Activated CD8-positive, alpha-beta memory T cell treated with anti-CD3 and anti-CD28 coated beads, Interleukin-2, amount 10 ng/mL, durations not matched to agents 7 days and 5 days (primary cell): Measurements from ENCODE around the gene ROBO2. TPM values are rescaled to one million over a fixed set of nuclear protein-coding genes. Genes with fewer than 3 reads are reported as not detected.

ENCODE experiments used
- ATAC-seq: fragments of 150-1000 bp; cut with Tn5 transposase; one replicate; pipeline ENCODE4 v1.10.0; 2021; ENCODE audit warnings: moderate library complexity
- CTCF ChIA-PET: fragments of 350-600 bp; sonication (Branson Sonifier 250); formaldehyde crosslinking; loops from one replicate; lab custom pipeline; 2021; ENCODE audit warnings: antibody characterized with exemption; lab: Charles Lee
- DNase-seq: peaks from one replicate; pipeline ENCODE4 v3.0.0-alpha.2; 2020
- H3K27ac Mint-ChIP-seq: one replicate; pipeline ENCODE4 v1.8.0; 2021; ENCODE audit warnings: mild to moderate bottlenecking, mixed read lengths
- H3K27me3 Mint-ChIP-seq: one replicate; pipeline ENCODE4 v1.8.0; 2021; ENCODE audit warnings: mixed read lengths
- H3K36me3 Mint-ChIP-seq: one replicate; pipeline ENCODE4 v1.8.0; 2021; ENCODE audit warnings: mild to moderate bottlenecking, mixed read lengths
- H3K4me1 Mint-ChIP-seq: one replicate; pipeline ENCODE4 v1.8.0; 2021; ENCODE audit warnings: mixed read lengths
- H3K4me3 Mint-ChIP-seq: one replicate; pipeline ENCODE4 v1.8.0; 2021; ENCODE audit warnings: mild to moderate bottlenecking, moderate library complexity, mixed read lengths
- H3K9me3 Mint-ChIP-seq: one replicate; pipeline ENCODE4 v1.8.0; 2022; ENCODE audit warnings: low read depth, mixed read lengths
- total RNA-seq, 2 experiments: library from RNA; stranded (reverse); gene quantifications; one replicate each; pipeline ENCODE4 v1.2.3, GENCODE V29; 2021

Gene ROBO2
- total RNA-seq, 2 experiments from 2014 or later = not detected

GRCh38 chr3:77065750-77066149 lies 25.9 kb downstream of the ROBO2 start:
- no peak for ATAC-seq
- CTCF ChIA-PET = no interaction called here
- no peak for DNase-seq
- Mint-ChIP-seq H3K27ac (no peak overlapping the region), H3K36me3 (no peaks in the 10 kb centered on the region), H3K4me1 (no peaks in the 10 kb centered on the region), H3K4me3 (no peak overlapping the region), H3K9me3 (peaks cover 6% of the 10 kb centered on the region), H3K27me3 (no peaks in the 10 kb centered on the region)

GRCh38 chr3:77066829-77067228 lies 26.9 kb downstream of the ROBO2 start:
- DNase-seq (no peak), ATAC-seq (no peak)
- no peaks in the 10 kb centered on the region for H3K4me1 Mint-ChIP-seq
- H3K9me3 Mint-ChIP-seq = peaks cover 6% of the 10 kb centered on the region
- no peak overlapping the region for H3K4me3 Mint-ChIP-seq
- CTCF ChIA-PET = no interaction called here
- H3K27me3 Mint-ChIP-seq = no peaks in the 10 kb centered on the region
- no peak overlapping the region for H3K27ac Mint-ChIP-seq
- H3K36me3 Mint-ChIP-seq = no peaks in the 10 kb centered on the region

- no peak for ATAC-seq
- CTCF ChIA-PET = no interaction called here
- Mint-ChIP-seq H3K9me3 (peaks cover 2% of the 10 kb centered on the region), H3K36me3 (no peaks in the 10 kb centered on the region), H3K27ac (no peak overlapping the region), H3K27me3 (no peaks in the 10 kb centered on the region), H3K4me1 (no peaks in the 10 kb centered on the region), H3K4me3 (no peak overlapping the region)
- no peak for DNase-seq
Measured at GRCh38 chr3:77068808-77069207, 28.9 kb downstream of the ROBO2 start.

GRCh38 chr3:77071364-77071763 lies 31.5 kb downstream of the ROBO2 start:
- CTCF ChIA-PET = no interaction called here
- ATAC-seq (no peak), DNase-seq (no peak)
- Mint-ChIP-seq H3K27ac (no peak overlapping the region), H3K36me3 (no peaks in the 10 kb centered on the region), H3K27me3 (no peaks in the 10 kb centered on the region), H3K4me1 (no peaks in the 10 kb centered on the region), H3K4me3 (no peak overlapping the region), H3K9me3 (peaks cover 8% of the 10 kb centered on the region)

GRCh38 chr3:77071809-77072208 lies 31.9 kb downstream of the ROBO2 start:
- Mint-ChIP-seq H3K9me3 (peaks cover 7% of the 10 kb centered on the region), H3K27ac (no peak overlapping the region), H3K4me1 (no peaks in the 10 kb centered on the region), H3K4me3 (no peak overlapping the region), H3K36me3 (no peaks in the 10 kb centered on the region), H3K27me3 (no peaks in the 10 kb centered on the region)
- DNase-seq = no peak
- CTCF ChIA-PET = no interaction called here
- ATAC-seq = no peak

GRCh38 chr3:77072232-77072631 lies 32.3 kb downstream of the ROBO2 start:
- no peak for DNase-seq
- no peaks in the 10 kb centered on the region for H3K4me1 Mint-ChIP-seq
- H3K9me3 Mint-ChIP-seq = peaks cover 5% of the 10 kb centered on the region
- CTCF ChIA-PET = no interaction called here
- ATAC-seq = no peak
- no peak overlapping the region for H3K27ac Mint-ChIP-seq
- no peaks in the 10 kb centered on the region for H3K36me3 Mint-ChIP-seq
- H3K4me3 Mint-ChIP-seq = no peak overlapping the region
- no peaks in the 10 kb centered on the region for H3K27me3 Mint-ChIP-seq

- Mint-ChIP-seq H3K9me3 (peaks cover 14% of the 10 kb centered on the region), H3K36me3 (no peaks in the 10 kb centered on the region), H3K4me3 (no peak overlapping the region), H3K27ac (no peak overlapping the region), H3K27me3 (no peaks in the 10 kb centered on the region), H3K4me1 (no peaks in the 10 kb centered on the region)
- ATAC-seq = no peak
- CTCF ChIA-PET = no interaction called here
- no peak for DNase-seq
Measured at GRCh38 chr3:77078279-77078678, 38.4 kb downstream of the ROBO2 start.

GRCh38 chr3:77079988-77080610 lies 40.2 kb downstream of the ROBO2 start:
- Mint-ChIP-seq H3K36me3 (no peaks in the 10 kb centered on the region), H3K4me3 (no peak overlapping the region), H3K27ac (no peak overlapping the region), H3K27me3 (no peaks in the 10 kb centered on the region), H3K9me3 (peaks cover 14% of the 10 kb centered on the region), H3K4me1 (no peaks in the 10 kb centered on the region)
- no peak for DNase-seq
- CTCF ChIA-PET = no interaction called here
- no peak for ATAC-seq

GRCh38 chr3:77081240-77081661 lies 41.4 kb downstream of the ROBO2 start:
- no peak for DNase-seq
- no peak for ATAC-seq
- Mint-ChIP-seq H3K36me3 (no peaks in the 10 kb centered on the region), H3K9me3 (peaks cover 12% of the 10 kb centered on the region), H3K4me3 (no peak overlapping the region), H3K27me3 (no peaks in the 10 kb centered on the region), H3K4me1 (no peaks in the 10 kb centered on the region), H3K27ac (no peak overlapping the region)
- CTCF ChIA-PET = no interaction called here

GRCh38 chr3:77084511-77084910 lies 44.6 kb downstream of the ROBO2 start:
- ATAC-seq (no peak), DNase-seq (no peak)
- Mint-ChIP-seq H3K4me3 (no peak overlapping the region), H3K27me3 (no peaks in the 10 kb centered on the region), H3K36me3 (no peaks in the 10 kb centered on the region), H3K9me3 (peaks cover 8% of the 10 kb centered on the region), H3K4me1 (no peaks in the 10 kb centered on the region), H3K27ac (no peak overlapping the region)
- CTCF ChIA-PET = no interaction called here

GRCh38 chr3:77086408-77086807 lies 46.5 kb downstream of the ROBO2 start:
- H3K27ac Mint-ChIP-seq = no peak overlapping the region

GRCh38 chr3:77091809-77092208 lies 51.9 kb downstream of the ROBO2 start:
- CTCF ChIA-PET = no interaction called here
- H3K4me1 Mint-ChIP-seq = no peaks in the 10 kb centered on the region
- H3K27me3 Mint-ChIP-seq = no peaks in the 10 kb centered on the region
- ATAC-seq (no peak), DNase-seq (no peak)
- no peak overlapping the region for H3K4me3 Mint-ChIP-seq
- no peak overlapping the region for H3K27ac Mint-ChIP-seq
- H3K36me3 Mint-ChIP-seq = no peaks in the 10 kb centered on the region
- H3K9me3 Mint-ChIP-seq = peaks cover 6% of the 10 kb centered on the region

More at GRCh38 chr3:77086408-77086807, 46.5 kb downstream of the ROBO2 start:
- no peak for ATAC-seq
- no peak for DNase-seq
- Mint-ChIP-seq H3K9me3 (peaks cover 6% of the 10 kb centered on the region), H3K4me3 (no peak overlapping the region), H3K27me3 (no peaks in the 10 kb centered on the region), H3K4me1 (no peaks in the 10 kb centered on the region), H3K36me3 (no peaks in the 10 kb centered on the region)
- CTCF ChIA-PET = no interaction called here

GRCh38 chr3:77093101-77093500 lies 53.2 kb downstream of the ROBO2 start:
- CTCF ChIA-PET = no interaction called here
- Mint-ChIP-seq H3K36me3 (no peaks in the 10 kb centered on the region), H3K27ac (no peak overlapping the region), H3K27me3 (no peaks in the 10 kb centered on the region), H3K9me3 (peaks cover 11% of the 10 kb centered on the region), H3K4me1 (no peaks in the 10 kb centered on the region), H3K4me3 (no peak overlapping the region)
- ATAC-seq (no peak), DNase-seq (no peak)

GRCh38 chr3:77096145-77096544 lies 56.2 kb downstream of the ROBO2 start:
- Mint-ChIP-seq H3K27ac (no peak overlapping the region), H3K4me1 (no peaks in the 10 kb centered on the region), H3K4me3 (no peak overlapping the region), H3K27me3 (no peaks in the 10 kb centered on the region), H3K9me3 (peaks cover 9% of the 10 kb centered on the region), H3K36me3 (no peaks in the 10 kb centered on the region)
- ATAC-seq (no peak), DNase-seq (no peak)
- CTCF ChIA-PET = no interaction called here
